IPS-NIHi11 (cell line): ENCODE data around the gene NEK7.

ENCODE experiments used
- DNase-seq: peaks from one replicate; pipeline ENCODE4 v3.0.0; 2012; ENCODE audit warnings: mixed read lengths, low spot score

NEK7 gene

DNA sequence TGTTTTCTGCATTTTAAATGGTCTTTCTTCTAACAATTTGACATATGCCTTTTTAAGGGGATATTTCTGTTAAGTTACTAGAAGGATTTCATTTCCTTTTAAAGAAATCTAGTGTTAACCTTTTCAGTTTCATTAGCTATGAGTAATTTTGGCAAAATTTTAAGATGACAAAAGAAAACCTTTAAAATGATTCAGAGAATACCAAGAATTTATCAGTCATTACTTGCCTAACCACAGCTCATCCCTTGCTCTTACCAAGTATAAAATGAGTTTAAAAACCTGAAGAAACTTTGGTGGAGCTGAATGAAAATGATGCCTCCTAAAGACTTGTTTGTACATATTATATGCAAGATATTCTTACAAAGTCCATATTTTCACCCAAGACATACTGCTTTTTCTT, 101.7 kb downstream of the NEK7 start:
- no peak for DNase-seq

DNA sequence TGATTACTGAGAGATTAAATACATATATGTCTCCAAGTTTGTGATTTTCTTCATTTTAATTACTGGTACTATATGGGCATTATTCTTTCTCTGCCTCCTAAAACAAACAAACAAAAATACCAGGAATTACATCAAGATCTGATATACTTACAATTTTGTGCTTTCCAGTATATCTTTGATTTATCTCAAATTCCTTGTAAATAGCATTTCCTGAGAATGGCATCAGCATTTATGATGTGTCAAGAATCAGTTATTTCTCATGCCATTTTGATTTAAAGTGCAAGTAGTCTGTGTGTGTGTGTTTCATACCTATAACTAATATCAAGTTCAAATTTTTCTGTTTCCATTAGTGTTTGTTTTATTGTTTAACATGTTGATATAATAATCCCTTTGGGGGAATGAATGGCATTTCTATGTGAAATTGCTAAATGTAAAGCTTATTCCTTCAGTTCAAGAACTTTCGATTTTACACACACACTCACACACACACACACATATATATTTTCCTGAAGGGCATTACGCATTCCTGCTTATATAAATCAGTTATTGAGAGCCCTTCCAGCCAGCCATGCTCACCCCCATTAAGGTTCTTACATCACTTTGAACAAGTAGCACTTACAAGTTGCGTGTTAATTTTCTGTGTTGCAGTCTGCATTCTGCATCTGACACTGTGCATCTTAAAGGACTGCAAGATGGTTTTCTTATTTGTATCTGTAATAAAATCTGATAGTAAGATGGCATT, 102.7 kb downstream of the NEK7 start:
- no peak for DNase-seq

DNA sequence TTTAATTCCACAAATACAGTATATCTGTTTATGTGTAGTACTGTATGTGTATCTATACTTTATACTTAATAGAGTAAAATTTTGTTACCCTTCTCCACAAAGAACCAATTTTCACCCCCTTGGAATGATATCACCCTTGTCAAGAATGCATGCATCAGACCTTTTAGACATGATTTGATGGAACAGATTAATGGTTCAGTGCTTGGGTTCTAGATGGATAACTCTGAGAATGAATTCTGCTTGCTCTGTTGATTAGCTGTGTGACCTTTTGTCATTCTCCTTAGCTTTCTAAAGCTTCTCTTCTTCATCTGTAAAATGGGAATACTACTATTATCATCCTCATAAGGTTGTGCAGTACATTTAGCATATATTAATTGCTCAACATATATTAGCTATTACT, 105.1 kb downstream of the NEK7 start:
- DNase-seq: no peak

DNA sequence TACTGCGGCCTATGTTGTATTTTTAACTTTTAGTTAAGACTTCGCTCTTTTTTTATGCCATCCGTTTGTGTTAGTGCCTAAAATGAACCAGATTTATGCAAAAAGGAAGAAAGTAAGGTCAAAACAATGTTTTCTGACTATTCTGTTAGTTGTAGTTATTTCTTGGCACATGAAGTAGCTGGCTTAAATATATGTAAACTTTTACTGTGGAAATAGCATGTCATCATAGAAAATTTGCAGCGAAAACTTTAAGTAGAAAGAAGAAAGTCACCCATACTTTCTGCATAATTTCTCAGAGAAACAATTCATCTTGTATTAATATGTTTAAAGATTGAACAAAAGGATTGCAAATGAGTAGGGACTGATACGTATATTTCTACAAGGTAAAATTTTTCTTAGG, 106.4 kb downstream of the NEK7 start:
- no peak for DNase-seq

DNA sequence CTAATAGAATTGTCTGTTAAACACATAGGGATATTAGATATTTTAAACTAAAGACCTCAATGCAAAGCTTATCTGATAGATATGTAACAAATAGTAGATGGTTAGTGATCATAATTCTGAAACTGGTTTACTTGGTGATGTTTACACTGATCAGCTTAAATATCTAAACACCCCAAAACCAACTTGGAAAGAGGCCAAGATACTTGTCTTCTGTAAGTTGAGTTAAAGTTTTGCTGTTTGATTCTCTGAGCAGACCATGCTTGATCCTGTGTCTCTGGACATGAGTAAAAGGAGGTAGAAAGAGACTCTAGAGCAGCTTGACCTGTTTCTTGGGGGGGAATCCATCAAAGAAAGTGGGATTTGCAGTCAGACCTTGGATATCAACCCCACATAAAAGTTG, 107.5 kb downstream of the NEK7 start:
- DNase-seq: no peak

DNA sequence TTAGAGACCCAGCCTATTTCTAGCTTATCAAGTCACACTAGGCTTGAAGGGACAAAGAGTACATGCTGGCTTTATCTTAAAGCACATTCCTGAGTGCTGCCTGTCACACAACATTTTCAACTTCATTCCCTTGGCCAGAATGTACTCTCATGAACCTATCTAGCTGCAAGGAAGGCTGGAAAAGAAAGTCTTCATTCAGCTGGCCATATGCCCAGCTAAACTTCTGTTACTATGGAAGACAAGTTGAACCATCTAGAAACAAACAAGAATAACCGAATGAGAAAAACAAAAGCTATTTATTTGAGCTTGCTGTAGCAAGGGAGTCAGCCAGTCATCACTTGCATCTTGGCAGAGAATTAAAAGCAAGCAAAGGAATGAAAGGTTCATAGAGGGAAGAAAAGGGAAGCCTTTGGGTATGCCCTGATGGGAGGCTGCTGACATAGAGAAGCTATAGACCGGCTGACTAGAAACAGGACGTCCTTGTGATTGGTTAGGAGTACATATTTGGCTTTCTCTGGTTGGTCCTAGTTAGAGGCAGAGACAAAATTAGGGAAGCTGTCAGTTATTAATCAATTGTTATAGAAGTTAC, 108.4 kb downstream of the NEK7 start:
- no peak for DNase-seq

DNA sequence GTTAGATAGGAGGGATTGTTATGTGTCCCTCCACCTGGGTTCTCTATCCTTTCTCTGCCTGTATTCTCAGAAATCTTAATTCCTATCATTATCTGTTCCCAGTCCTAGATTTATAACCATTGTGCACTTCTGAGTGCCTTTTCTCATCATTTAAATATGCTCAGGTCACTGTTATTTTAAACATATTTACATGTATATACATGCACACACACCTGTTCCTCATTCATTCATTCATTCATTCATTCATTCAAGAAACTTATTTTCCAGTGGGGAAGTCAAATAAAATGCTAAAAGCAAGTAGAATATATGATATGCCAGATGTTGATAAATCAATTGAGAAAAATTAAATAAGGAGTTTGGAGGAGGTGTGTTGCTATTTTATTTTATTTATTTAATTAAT, 110.3 kb downstream of the NEK7 start:
- DNase-seq: no peak

DNA sequence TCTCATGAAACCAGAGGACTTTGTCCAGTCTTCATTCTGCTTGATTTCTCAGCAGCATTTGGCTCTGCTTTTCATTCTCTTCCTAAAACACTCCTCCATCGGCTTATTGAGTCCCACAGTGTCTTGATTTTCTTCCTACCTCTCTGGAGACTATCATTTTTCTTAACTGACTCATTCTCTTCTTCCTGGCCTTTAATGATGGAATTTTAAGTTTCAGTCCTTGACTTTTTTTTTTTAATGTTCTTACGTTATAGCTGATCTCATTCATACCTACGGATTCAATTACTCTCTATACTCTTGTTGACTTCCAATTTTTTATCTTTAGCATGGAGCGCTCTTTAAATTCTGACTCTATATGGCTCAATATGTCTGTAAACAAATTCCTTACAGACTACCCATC, 111.1 kb downstream of the NEK7 start:
- no peak for DNase-seq

DNA sequence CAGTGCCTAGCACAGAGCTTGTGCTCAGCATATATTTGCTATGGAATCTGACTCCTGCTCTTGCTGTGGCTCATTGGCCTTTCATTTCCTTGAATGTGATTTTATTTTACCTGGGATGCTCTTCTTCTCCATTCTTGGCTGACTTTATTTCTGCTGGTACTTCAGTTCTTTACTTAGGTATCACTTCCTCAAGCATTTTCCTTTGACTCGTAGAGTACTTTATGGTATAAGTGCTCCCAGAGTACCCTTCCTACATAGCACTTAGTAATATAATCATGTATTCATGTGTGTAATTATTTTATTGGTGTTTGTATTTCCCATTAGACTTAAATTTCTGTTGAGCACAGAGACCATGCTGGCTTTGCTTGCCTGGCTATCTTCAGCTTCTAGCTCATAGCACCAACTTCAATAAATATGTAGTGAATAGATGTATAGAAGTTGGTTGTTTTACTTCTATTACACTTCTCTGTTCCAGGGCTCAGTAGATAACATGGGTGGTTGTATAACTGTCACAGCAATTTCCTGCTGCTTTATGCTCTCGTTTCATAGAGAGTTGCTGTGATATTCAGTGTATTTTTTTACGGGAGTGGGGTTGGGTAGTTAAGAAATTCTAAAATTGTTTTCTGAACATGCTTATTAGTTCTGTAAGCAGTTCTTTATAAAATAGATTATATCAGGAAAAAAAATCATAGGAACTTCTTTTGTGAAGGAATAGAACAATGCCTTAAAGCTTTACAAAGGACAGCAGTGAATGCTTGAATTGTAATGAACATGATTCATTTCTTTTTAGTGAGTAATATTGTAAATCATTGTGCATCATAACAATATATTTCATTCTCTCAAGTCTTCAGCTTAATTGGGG, 112.2 kb downstream of the NEK7 start:
- DNase-seq: no peak

DNA sequence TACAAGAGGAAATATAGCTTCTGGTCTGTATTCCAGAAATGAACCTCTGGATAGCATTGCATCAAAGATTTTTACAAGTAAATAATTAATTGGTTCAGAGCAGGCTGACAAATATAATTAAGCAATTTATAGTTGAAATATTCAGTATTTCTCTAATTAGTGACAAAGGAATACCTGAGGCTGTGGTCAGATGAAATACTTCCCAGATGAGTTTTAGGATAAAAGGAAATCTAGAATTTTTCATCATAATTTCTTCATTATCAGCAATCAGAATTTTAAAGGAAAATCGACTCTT, 112.8 kb downstream of the NEK7 start:
- DNase-seq: no peak

DNA sequence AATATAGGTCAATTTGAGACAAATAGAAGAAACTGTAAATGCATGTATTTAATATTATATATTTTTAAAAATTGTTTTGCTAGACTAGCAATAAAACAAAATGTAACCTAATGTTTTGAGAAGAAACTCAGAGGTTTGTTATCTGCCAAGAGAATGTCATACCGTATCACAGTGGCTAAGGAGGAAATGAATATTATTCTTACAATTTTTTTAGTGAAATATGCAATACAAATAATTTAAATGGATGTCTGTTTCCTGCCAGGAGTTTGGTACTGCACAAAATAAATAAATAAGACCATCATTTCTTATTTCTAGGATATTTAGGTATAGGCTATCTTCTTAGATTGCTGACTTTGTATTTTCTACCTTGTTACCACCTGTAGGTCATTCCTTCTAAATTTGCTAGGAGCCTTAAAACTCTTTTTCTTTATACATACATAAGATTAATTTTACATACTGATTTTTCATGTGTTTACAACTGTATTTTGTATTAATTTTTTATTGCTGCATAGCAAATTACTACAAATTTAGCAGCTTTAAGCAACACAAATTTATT, 113.6 kb downstream of the NEK7 start:
- no peak for DNase-seq

DNA sequence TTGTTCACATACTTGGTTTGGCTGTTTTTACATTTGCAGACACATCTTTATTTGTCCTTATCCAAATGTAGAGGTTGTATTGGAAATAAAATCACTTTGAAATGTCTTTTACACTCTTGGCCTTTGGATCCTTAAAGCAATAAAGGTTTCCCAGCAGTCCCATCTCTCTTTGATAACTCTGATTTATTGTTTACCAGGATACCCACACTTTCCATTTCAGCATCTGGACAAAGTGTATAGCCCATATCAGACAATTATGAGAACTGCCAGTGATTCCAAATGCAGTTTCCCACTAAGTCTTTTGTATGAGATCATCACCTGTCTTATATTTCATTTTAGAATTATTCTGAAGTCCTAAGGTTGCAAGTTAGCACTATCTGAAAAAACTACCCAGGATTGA, 114.7 kb downstream of the NEK7 start:
- no peak for DNase-seq

DNA sequence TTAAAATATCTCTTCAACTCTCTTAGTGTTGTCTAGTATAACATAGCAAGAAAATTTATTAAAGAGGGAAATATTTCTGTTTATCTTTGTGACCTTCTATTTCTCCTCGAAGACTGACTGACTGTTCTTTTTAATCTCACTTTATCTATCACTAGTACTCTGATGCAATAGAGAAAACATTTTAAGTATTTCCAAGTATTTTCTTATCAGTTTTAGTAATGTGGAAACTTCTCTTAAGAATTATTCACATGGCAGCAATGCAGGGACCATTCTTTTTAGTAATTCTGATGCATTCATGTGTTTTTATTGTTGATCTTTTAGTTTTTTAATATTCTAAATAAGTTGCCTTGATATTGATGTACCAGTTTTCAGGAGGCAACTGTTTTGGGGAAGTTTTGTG, 115.7 kb downstream of the NEK7 start:
- no peak for DNase-seq

DNA sequence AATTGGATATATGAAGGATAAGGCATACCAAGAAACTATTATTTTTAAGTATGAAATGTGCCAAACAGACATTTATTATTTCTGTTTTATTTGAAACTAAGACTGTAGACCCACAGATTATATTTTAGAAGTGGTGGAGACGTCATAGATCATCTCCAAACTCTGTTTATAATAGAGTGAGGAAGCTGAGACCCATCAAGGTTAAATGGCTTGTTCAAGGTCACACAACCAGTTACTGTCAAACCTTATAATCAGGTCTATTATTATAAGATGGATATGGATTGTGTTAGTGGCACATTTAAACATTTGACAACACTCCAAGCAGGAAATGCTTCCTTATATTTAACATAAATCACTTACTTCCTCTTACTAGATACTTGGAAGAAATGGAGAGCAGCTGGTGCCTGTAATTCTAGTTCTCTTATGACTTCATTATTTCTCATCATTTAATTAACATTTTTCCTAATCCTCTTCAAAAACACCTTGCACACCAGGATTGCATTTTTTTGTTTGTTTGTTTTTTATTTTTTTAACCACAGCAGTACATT, 117.0 kb downstream of the NEK7 start:
- DNase-seq: no peak

DNA sequence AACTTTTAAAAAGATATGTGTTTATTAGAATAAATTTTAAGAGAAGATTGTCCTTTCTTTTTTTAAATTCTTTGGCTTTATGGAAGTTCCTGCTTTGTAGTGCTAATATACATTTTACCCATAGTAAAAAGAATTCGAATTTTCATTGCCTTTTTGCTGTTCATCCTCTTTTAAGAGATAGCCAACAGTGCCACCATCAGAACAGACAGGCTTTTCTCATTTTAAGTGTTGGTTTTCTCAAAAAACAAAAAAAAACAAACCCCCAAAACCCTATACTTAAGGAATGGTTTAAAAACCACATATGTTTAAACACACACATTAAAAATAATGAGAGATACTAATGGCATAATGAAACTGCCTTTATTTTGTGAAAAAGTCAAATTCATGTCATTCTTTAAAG, 118.8 kb downstream of the NEK7 start:
- DNase-seq: no peak

DNA sequence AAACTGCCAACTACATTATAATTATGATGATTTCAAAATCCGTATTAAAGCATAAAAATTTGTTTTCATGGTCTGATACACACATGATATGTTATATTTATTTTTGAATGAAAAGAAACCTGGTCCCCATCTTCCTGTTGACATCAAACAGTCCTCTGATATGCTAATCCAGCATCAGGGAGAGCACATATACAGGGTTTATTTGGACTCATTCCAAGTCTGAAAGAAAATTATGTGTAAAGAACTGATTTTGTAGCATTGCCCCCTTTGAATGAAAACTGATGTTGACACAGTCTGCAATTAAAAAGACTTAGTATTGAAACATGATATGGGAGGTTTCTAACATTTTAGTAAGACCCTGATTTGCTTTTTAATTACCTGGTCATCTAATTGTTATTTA, 119.4 kb downstream of the NEK7 start:
- DNase-seq: no peak

DNA sequence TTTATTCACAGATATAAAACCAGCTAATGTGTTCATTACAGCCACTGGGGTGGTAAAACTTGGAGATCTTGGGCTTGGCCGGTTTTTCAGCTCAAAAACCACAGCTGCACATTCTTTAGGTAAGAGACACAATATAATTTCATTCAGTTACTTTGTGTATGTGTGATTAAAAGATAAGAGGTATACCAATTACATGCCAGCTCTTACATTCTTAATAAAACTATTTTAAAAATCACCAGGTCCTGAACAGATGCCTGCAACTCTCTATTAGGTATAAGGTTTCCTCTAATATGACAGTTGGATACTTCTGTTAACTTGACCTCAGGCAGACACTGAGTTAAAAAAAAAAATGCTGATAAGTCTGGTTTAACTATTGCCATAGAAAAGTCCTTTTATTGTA, 122.1 kb downstream of the NEK7 start:
- no peak for DNase-seq

DNA sequence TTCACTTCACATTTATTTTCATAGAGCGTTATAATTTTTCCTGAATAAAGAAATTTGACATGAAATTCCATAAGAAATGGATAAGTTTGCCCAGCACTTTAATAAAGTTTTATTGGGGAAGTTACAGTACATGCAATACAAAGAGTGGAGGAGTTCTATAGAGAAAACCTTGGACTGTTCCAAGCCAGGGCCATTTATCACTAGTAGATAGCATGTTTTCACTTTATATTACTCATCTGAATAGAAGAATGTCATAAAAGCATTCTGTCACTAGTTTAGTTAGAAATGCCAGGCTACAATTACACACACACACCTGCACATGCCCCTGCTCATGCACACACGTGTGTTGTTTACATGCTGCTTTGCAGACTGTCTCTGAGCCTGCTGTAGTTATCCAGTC, 123.3 kb downstream of the NEK7 start:
- DNase-seq: no peak

DNA sequence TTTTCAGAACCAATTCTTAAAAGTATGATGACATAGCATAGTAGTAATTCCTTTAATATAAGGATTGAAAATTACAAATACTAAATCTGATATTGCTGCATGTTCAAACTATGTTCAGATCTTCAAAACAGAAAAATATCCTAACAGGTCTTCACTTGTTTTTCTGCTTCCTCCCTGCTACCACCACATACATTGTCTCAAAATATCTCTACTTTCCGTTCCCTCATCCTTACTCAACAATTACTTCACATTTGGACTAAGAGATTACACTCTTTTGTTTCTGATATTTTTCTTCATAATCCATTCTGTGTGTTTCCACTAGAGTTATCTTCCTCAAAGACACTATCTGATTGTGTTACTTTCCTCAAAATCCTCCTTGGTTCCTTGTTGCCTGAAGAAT, 125.1 kb downstream of the NEK7 start:
- DNase-seq: no peak

DNA sequence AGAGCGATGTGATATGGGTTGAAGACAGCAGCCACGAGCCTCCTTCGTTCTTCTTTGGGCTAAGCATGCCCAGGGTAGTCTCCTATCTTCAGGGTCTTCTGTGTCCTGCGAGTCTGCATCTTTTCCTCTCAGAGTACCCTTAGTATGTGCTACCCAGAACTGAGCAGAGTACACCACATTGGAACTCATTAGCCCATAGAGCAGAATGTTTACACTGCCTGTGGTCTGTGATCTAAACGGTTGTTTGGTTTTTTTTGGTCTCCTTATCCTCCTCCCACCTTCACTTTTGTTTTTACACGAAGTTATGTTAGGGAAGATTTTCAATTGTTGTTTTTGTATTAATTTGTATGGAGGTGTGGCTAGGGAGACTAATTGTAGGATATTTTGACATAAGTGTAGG, 126.4 kb downstream of the NEK7 start:
- DNase-seq: no peak

DNA sequence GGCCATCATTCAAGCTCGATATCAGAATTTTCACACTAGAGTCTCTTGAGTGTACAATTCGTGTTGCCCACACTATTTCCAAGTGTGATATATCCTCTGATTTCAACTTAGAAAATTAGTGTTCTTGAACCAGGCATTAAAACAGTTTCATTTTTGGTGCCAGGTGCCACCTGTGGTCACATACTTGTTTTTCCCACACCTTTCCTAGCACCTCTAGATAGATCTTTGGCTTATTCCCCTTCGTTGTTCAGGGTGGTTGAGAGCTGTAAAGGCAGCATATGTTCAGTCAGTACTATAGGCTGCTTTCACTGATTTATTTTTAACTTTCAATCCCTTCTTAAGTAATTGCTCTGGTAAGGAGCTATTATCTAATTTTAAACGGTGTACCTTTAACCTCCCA, 131.1 kb downstream of the NEK7 start:
- DNase-seq: no peak

DNA sequence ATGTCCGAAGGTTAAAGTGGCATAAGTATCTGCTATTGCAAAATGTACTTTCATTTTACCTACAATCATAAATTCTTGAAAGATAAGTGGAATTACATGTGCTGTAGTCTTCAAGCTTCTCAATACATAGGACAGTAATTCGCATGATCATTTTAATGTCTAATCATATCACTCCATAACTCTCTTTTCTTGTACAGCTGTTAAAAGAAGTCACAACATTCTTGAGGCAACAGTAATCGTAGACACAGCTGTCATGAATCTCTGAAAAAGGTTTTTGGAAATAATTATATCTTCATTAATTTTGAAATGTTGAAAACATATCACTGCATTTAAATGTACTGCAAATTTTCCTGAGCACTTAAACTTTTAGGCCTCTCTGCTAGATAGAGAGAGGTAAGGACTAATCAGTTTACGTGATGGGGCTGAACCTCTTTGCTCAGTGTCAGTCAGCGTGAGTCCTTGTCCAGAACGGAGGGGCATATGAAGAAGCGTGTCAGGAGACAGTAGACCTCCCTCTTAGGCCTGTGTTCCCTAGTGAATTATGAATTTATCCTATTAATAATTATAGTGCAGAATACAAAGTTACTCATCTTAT, 133.4 kb downstream of the NEK7 start:
- no peak for DNase-seq

DNA sequence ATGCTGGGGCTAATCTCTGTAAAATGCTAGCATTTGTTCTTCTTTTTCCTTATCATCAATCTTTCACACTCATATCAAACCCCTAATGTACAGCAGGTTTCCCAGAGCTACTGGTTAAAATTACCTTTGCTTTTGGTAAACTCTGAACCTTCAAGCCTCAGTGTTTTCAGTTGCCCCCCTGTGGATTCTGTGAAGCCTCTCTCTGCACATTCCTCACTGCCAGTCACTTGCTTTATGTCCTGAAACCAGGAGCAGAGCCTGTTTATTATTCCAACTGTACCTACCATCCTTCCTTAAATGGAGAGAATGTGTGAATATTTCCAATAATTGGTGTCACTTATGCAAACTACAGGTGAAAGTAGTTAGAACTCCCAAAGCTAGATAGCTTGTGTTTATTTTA, 134.2 kb downstream of the NEK7 start:
- DNase-seq: peak; percentile 46
